KG1 (cell line): Measurements from ENCODE around the gene LRRC74B.
"Not testable (repeated sequence)": the region's sequence is repeated elsewhere in the genome, so short reads cannot be mapped to it uniquely, and the experiment has no call there.

Experiments used
- DNase-seq: peaks from one replicate; lab custom pipeline; 2025; lab: John Stamatoyannopoulos, UW

LRRC74B gene

DNA sequence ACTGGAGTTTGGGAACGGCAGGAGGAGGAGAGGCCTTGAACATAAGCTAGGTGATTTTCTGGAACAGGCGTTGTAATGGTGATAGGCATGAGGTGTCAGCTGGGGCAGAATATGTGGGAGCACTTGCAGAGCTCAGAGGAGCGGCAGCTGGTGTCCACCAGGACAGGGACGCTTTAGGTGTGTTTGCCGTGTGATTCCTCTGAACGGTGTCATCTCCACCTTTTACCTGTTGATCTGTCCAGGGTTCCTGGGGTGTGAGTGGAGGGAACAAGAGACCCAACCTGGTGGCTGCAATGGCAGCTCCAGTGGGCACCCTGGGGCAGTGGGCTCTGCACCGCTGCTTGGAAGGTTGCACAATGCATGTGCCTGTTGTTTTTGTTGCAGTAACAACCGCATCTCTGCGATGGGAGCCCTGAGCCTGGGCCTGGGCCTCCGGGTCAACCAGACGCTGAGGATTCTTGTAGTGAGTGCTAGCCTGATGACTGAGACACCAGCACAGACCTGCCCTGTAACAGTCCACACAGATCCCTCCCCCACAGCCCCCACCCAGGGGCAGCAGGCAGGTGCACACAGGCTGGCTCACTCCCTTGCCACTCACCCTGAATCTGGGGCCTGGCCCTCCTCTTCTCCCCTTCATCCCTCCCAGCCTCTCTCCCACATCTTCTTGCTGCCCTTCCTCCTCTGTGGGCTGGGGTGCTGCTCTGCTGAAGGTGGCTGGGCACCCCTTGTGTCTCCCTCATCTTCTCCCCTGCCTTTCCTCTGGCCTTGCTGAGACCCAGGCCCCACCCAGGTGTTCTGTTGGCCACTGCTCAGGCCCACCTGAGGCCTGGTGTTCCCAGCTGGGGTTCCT lies 9.2 kb downstream of the LRRC74B start:
- DNase-seq = no peak

DNA sequence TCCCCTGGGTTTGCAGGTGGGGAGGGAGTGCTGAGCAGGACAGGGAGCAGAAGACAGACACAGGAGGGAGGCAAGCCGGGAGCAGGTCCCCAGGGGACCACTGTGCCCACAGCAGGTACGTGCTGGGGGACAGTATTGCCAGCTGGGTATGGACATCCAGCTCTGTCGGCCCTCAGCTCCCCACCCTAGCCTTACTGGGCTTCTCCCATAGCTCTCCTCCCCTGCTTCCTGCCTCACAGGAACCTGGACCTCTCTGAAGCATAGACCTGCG lies 9.8 kb downstream of the LRRC74B start:
- no peak for DNase-seq

DNA sequence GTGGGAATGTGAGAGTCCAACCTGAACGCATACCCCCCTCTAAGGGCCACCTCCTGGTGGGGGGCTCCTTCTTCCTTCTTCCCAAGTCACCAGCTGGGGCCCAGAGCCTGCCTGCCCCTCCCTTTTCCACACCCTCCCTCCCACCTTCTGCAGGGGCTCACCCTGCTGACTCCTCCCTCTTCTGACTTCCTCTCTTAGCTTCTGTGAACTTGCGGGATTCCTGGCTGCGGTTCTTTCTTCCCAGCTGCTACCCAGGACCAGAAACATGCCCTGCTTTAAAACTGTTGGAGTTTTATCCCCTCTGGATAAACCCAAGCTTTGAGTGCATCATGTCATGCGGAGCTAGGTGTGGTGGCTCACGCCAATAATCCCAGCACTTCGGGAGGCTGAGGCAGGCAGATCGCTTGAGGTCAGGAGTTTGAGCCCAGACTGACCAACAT lies 10.2 kb downstream of the LRRC74B start:
- no peak for DNase-seq

DNA sequence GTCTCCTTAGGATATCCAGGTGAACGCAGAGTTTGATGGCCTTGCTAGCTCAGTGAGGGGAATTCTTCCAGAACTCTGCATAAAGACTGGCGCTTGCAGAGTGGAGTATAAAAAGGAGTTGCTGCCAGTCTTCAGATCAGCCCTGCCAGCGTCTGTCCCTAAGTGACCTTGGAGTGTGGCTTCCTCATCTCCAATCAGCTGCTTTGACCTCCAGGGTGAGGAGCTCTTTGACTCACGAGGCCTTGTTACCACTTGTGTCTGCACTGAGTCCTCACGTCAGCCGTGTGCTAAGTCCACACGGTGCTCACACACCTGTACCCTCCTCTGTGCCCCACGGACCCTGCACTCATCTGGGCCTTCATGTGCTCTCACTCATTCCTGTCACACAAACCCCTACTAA lies 14.6 kb downstream of the LRRC74B start:
- not testable (repeated sequence) for DNase-seq

DNA sequence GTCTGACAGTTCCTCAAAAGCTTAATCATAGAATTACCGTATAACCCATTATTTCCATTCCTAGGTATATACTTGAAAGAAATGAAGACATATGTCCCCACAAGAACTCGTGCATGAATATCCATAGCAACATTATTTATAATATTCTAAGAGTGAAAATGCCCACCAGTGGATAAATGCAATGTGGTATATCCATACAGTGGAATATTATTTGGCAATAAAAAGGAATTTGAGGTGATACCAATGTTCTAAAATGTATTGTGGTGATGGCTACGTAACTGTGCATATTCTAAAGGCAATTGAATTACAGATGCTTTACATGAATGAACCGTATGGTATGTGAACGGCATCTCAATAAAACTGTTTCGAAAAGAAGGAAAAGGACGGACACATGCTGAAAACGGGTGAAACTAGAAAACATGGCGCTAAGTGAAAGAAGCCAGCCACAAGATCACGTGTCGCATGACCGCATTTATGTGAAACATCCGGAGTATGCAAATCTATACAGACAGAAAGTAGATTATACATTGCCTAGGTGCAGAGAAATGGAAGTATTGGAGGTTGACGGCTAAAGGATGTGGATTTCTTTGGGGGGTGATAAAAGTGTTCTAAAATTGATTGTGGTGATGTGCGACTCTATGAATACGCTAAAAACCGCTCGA lies 16.0 kb downstream of the LRRC74B start:
- DNase-seq = not testable (repeated sequence)

DNA sequence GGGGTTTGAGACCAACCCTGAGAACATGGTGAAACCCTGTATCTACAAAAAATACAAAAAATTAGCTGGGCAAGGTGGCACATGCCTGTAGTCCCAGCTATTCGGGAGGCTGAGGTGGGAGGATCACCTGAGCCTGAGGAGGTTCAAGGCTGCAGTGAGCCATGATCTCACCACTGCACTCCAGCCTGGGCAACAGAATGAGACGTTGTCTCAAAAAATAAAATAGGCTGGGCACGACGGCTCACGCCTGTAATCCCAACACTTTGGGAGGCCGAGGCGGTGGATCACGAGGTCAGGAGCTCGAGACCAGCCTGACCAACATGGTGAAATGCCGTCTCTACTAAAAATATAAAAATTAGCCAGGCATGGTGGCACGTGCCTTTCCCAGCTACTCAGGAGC lies 18.7 kb downstream of the LRRC74B start:
- DNase-seq = not testable (repeated sequence)

DNA sequence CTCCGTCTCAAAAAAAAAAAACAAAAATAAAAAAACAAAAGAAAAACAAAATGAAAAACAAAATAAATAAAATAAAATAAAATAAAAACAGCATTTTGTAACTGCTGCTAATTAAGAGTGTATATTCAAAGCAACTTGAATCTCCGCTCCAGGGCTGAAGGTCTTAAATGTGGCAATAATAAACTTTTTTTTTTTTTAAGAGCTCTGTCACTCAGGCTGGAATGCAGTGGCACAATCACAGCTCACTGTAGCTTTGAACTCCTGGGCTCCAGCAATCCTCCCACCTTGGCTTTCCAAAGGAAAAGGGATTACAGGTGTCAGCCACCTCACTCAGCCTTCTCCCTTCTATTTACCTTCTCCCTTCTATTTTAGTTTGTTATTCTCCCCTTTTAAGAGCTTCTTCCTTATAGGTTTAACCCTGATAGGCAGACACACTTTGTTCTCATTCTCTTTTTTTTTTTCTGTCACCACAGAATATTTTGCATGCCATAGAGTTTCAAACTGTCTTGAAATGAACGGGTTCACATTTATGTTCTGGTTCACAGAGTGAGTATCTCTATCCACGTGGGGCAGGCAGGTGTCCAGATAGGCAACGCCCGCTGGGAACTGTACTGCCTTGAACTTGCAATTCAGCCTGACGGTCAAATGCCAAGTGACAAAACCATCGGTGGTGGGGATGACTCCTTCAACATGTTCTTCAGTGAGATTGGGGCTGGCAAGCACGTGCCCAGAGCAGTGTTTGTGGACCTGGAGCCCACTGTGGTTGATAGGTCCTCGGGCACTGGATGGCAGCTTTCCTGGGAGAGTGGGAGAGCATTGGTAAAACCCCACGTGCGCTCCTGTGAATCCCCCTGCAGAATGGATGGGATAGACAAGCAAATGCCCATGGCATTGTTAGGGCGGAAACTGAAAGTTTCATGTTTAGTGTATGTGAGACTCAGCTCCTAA lies 19.4 kb downstream of the LRRC74B start:
- DNase-seq = no peak

DNA sequence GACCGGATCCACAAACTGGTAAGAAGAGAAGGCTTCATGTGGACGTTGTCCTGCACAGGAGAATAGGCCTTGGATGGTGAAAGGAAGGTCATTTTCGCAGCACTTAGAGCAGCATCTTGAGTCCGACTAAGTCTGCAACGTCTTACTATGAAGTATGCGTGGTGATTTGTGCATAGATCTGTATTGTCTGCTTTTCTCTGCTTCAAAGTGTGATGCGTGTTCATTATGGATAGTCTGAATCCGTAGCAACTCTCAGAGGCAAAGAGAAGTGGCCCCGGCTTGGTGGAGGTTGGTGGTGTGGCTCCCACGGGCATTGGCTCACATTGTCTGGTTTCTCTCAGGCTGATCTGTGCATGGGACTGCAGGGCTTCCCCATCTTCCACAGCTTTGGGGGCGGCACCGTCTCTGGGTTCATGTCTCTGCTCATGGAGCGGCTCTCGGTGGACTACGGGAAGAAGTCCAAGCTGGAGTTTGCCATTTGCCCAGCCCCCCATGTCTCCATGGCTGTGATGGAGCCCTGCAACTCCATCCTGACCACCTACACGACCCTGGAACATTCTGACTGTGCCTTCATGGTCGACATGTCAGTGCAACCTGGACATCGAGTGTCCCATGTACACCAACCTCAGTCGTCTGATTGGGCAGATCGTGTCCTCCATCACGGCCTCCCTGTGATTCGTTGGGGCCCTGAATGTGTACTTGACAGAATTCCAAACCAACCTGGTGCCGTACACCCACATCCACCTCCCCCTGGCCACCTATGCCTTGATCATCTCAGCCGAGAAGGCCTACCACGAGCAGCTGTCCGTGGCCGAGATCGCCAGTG lies 21.5 kb downstream of the LRRC74B start:
- no peak for DNase-seq

DNA sequence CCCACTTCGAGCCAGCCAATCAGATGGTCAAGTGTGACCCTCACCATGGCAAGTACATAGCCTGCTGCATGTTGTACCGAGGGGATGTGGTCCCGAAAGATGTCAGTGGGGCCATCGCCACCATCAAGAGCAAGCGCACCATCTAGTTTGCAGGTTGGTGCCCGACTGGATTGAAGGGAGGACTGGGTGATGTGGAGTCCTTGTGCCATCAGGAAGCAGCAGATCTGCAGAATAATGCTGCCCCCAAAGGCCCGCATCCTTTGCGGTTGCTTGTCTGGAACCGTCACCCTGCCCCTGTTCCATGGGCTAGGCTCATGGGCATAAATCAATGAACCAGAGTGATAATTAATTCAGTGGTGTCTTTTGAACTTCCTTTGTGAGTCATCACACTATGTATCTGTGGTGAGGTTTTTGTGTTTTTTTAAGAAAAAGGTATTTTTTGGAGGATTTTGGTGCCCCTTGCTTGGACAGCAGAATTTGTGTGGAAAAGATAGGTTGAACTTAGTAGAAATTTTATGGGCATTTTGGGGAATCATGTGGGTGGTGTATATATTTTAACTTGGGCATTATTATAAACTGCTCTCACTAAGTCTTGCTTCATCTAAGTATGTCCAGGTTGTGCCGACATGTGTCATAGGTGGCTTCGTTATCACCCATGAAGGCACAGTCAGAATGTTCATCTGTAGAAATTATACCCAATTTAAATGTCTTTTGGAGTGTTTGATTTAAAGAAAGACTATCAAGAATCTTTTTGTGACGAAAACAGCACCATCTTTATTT lies 22.3 kb downstream of the LRRC74B start:
- DNase-seq = no peak

DNA sequence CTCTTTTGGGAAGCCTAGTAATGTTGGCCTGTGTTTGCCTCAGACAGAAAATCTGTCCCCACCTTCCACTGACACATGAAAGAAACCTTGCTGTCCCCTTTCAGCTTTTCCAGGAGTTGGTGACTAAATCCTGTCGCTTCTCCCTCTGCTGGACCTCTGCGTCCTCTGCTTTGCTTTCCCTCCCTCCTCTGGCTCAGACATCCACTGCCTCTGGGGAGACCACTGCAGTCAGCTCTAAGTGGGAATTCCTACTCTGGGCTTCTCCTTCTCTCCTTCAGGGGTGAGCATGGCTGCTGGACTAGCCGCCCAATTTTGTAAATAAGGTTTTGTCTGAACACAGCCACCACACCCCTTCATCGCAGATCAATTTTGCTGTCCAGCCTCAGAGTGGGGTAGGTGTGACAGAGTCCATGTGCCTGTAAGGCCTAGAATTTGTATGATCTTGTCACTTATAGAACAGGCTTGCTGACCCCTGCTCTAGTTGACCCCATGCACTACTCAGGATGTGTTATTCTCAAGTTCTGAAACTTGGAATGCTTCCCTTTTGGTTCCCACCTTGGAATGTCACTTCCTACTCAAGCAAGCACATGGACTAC lies 23.0 kb downstream of the LRRC74B start:
- DNase-seq = no peak

DNA sequence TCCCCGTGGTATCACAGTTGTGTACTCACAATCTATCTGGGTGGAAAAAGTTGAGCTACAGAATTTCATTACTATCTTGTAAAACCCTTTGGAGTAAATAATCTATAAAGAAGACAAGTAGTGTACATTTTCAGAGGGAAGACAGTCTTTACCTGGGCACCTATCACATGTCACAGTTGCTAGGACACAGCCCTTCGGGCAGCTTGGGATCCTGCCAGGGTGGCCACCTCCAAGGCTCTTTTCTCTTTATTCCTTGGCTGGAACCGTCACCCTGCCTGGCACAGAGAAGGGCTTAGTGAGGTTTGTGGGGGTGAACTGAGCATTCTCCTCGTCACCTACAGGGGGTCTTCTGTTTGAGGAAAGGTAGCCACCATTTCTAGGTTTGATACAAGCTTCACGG lies 23.6 kb downstream of the LRRC74B start:
- DNase-seq = no peak

DNA sequence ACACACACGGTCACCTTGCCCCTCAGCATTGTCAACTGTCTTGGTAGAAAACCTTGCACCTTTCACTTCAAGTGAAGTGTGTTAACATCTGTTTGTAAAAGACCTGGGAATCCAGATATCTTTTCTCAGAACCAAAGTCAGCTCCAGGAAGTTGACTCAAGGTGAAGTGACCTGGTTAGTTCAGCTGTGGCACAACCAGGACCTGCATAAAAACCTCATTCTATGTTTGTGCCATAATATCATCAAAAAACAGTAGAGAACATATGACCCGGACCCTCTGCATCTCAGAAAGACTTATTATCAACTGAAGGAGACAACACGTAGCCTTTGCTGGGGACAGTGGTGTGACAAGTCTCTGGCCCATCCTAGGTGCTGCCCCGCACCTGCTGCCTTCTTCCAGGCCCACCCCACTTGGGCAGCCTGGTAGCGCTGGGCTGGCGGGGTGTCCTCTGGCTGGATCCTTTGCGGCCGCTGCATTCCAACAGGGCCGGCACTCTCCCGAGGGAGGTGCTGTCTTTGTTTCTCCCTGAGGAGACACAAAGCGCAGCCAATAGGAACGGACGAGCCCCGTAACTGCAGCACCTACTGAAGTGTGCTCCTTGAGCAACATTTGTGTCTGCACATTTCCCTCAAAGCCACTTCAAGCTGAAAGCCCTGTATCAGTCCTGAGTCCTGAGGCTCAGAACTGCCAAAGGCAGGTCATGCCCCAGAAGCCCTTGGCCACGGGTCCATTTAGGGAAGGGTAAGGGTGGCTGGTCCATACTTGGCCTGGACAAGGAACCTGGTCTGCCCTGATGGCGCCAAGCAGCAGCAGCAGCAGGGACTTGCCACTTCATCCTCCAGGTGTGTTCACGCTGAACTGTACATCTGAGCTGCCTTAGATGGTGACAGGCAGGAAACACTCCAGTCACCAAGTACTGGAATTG lies 25.2 kb downstream of the LRRC74B start:
- DNase-seq = no peak

DNA sequence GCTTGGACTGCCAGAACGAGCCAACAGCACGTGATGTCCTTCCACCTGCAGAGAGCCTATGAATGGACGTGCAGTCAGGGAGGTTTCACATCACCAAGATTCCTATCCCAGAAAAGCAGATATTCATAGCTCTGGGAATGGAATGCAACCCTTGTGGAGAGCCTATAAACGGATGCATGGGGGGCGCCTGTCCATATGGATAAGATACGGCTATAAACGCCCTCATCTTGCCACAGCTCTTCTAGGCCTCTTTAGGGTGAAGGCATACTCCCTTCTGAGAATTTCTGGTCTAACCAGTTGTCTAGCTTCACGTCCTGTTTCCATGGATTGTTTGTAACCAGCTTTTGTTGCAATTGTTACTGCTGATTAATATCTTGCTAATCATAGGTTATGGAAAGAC lies 26.1 kb downstream of the LRRC74B start:
- not testable (repeated sequence) for DNase-seq

DNA sequence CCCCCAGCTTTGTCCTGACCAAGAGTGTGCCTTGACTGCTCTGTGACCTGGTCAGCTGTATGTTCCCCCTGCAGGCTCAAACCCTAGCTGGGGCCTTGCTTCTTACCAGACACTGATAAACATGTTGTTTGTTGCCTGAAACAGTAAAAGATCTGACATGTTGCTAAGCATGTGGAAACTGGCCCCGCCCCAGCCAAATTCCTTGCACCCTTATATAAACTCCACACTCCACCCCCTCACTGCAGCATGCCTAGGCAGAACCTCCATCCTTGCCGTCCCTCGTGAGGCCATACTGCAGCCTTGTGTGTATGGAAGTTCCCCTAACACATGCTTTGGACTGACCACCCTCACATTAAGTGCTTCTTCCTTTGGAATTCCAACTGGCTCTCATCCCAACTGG lies 27.3 kb downstream of the LRRC74B start:
- DNase-seq = no peak

DNA sequence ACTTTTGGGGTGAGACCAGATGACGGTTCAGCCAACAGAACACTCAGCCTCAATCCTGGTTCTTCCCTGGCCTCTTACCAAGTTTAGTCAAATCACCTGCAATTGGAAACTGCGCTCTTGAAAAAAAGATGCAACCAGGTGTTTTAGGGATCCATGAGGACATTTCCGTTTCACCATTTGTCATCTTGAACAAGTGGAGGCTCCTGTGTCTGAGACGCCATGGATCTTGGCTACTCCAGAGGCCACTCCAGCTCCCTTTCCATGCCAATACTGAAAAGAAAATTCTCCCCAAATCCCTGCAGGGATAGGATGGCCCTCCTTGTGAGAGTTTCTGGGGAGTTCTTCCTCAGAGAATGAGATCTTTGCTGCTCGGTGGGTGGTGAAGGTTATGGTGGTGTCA lies 27.7 kb downstream of the LRRC74B start:
- no peak for DNase-seq

DNA sequence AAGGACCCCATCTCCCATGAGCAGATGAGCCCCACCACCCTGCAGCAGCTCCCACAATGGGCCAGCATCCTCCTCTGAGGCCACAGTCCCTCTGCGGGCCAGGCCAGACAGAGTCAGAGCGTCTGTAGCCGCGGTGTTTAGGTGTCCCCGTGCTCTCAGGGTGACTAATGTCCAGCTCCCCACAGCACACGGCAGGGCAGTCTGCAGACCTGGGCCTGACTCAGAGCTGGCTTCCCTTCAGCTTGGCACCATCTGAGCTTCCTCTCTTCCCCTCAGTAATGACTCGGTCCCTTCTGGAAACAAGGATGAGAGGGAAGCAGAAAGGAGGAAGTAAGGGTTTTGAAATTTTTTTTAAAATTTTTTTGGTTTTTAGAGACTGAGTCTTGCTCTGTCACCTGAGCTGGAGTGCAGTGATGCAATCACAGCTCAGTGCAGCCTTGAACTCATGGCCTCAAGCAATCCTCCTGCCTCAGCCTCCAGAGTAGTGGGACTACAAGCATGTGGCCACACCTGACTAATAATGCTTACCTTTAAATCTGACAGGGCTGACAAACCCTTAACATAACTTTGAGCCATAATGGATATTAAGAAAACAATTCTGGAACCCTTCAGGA lies 28.5 kb downstream of the LRRC74B start:
- DNase-seq = no peak

DNA sequence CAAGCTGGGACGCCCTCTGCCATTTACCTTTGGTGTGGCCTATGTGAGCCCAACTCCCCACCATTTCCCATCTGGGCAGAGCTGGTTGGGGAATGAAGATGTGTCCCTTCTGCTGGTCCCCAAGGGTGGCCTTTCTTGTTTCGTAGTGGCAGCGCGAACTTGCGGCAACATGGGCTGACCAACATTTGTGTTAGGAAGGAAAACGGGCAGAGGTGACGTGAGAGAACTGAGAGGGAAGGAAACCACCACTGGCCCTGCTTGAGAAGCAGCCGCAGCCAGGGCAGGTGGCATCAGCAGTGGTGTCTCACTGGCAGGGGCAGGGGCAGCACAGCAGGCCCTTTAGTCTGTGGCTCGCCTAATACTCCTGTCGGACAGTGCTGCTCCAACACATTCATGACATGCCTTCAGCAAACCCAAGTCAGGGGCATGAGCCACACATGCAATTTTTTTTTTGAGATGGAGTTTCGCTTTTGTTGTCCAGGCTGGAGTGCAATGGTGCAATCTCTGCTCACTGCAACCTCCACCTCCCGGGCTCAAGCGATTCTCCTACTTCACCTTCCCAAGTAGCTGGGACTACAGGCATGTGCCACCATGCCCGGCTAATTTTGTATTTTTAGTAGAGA lies 29.9 kb downstream of the LRRC74B start:
- no peak for DNase-seq

DNA sequence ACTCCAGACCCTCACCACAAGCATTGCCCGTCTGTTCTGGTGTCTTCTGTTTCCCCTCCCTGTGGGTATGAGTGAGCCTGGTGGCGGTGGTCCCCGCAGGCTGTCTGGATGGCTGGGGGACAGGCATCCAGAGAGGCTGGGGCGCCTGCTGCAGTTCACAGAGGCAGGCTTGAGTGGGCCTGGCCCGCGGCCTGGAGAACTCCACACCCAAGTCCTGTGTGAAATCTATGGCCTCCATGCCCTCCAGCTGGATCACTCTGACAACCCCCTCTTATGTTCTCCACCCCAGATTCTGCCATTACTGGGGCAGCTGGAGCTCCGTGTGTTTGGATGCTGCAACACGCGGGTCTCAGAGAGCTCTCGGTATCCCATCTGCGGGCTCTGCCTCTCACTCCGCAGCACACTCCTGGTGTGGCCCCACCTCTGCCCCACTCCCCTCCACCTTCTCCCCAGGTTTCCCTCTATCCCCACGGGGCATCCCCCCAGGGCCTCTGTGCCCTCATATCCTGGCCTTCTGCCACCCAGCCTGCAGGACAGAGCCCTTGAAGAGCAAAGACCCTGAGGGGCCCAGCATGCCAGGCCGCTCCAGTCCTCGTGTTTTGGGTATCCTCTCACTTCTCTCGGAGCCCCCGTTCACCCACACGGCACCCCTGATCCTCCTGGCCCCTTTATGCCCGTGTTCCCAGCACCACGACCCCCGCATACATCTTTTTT lies 31.3 kb downstream of the LRRC74B start:
- no peak for DNase-seq
